NCI-H774 (cell line): ENCODE results near the gene CDK19.
"Not testable (repeated sequence)": the region's sequence is repeated elsewhere in the genome, so short reads cannot be mapped to it uniquely, and the experiment has no call there.

ENCODE experiments used
- DNase-seq: peaks from one replicate; lab custom pipeline; 2025; lab: John Stamatoyannopoulos, UW

Gene CDK19

DNA sequence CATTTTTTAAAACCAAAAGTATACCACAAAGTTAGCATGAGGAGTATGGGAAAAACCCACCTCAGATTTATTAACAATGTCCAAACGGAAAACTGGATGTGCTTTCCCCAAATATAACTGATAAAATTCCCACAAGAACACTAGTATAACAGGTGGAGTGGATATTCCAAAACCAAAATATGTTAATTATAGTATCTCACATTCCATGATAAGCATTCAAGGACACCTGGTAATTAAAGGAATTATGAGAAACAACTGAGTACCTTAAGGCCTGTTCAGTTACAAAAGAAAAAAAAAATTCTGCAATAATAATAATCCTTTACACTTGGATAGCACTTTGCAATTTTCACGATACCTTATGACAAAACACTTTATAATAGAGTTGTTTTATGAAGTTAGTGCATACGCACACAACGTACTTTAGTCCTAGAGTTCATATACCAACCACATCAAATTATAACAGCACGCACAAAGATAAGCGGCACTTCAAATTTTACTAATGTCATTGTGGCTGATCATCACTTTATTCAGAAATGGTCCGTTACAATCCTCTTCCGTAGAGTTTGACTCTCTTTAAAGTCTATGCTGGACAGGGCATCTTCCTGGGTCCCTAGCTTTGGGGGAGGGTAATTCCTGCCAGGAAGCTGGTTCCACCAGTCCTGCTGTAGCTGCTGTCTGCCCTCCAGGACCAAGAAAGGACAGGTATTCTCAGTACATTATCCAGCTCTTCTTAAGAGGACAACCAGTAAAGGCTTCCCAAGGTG lies 1.7 kb downstream of the CDK19 start:
- no peak for DNase-seq

DNA sequence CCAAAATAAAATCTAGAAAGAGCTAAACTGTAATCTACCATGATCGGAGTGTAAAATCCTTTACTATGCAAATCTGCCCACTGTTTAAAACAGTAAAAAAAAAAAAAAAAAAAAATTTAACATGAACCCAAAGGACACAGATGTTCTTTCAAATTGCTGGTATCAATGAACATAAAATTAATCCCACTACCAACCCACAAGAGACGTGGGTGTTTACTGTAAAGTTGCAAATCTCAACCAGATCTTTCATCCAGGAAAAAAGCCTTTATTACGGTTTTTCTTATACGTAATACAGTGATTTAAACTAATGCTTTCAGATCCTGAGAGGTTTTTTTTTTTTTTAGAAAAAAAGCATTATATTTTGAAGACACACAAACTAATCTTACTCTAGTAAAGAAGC lies 2.5 kb downstream of the CDK19 start:
- no peak for DNase-seq

DNA sequence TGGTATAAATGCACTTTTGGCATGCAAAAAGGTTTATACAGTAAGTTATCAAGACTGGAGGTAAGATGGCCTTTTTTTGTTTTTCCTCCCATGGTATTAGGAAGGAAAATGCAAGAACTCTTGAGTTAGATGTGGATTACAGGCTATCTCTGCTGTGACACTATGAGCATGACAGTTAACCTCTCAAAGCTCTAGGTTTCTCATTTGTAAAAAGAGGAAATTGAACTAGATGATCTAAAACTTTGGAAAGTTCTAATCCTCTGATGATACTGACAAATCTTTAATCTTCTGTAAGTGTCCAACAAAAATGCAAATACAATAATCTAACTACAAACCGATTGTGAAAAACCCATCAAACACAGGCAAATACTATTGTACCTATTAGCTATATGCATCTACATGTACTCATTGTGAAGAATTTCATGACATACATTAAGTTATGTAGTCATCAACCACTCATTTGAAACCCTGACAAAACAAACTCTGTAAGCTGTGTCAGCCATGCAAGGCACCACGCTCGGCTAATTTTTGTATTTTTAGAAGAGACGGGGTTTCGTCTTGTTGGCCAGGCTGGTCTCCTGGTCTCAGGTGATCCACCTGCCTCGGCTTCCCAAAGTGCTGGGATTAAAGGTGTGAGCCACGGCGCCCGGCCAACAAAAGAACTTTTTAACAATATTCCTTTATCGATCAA lies 4.2 kb downstream of the CDK19 start:
- DNase-seq = no peak

DNA sequence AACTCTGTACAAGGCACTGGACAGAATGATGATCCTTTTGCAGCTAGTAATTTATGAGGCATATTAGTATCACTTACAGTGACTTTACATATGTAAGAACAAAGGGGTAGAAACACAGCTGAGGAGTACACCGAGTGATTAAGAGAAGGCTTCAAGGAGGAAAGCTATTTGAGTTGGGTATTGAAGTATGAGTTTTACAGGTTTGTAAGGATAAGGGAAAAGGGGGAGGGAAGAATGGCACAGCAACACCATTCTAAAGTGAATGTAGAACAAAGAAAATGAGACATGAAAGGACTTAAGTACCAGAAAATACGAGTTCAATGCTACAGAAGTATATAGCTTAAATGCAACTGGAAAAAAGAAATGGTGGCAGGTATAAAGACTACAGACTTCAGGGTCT lies 5.5 kb downstream of the CDK19 start:
- no peak for DNase-seq

DNA sequence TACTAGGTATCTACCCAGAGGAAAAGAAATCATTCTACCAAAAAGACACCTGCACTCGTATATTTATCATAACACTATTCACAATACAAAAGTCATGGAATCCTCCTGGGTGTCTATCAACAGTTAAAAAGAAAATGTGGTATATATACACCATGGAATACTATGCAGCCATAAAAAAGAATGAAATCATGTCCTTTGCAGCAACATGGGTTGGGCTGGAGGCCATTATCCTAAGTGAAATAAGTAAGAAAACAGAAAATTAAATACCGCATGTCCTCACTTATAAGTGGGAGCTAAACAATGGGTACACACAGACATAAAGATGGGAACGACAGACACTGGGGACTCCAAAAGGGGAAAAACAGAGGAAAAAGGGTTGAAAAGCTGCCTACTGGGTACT lies 13.1 kb downstream of the CDK19 start:
- not testable (repeated sequence) for DNase-seq

DNA sequence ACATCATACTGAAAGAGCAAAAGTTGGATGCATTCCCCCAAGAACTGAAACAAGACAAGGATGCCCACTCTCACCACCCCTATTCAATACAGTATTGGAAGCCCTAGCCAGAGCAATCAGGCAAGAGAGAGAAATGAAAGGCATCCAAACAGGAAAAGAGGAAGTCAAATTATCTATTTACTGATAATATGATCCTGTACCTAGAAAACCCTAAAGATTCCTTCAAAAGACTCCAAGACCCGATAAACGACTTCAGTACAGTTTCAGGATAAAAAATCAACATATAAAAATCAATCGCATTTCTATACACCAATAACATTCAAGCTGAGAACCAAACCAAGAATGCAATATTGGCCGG lies 14.5 kb downstream of the CDK19 start:
- DNase-seq = no peak

DNA sequence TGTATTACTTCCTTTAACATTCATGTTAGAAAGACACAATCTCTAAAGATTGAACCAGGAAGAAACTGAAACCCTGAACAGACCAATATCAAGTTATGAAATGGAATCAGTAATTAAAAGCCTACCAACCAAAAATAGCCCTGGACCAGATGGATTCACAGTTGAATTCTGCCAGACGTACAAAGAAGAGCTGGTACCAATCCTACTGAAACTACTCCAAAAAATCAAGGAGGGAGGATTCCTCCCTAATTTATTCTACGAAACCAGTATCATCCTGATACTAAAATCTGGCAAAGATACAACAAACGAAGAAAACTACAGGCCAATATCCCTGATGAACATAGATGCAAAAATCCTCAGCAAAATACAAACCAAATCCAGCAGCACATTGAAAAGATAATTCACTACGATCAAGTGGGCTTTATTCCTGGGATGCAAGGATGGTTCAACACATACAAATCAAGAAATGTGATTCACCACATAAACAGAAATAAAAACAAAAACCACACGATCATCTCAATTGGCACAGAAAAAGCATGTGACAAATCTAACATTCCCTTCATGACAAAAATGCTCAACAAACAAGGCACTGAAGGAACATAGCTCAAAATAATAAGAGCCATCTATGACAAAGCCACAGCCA lies 15.0 kb downstream of the CDK19 start:
- no peak for DNase-seq

DNA sequence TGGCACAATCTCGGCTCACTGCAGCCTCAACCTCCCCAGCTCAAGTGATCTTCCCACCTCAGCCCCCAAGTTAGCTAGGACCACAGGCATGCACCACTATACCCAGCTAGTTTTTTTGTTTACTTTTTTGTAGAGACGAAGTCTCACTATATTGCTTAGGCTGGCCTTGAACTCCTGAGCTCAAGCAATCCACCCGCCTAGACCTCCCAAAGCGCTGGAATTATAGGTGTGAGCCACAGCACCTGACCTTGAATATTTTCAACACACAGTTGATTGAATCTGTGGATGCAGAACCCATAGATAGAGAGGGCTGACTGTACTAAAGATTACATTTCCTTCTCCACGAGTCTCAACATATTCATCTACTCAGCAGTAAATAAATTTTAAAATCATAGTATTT lies 15.6 kb downstream of the CDK19 start:
- DNase-seq = no peak

DNA sequence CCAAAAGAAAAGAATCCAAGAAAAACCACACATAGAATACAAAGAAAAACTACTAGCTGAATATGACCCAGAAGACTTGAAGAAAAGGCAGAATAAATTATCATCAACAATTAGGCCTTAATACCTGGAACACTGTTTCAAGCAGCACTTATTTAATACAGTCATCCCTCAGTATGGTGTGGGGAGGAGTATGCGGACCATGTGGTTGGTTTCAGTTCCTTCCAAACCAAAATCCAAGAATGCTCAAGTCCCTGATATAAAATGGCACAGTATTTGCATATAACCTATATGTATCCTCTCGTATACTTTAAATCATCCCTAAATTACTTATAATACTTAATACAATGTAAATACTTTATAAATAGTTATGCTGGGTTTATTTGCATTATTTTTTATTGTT lies 16.1 kb downstream of the CDK19 start:
- DNase-seq = no peak

DNA sequence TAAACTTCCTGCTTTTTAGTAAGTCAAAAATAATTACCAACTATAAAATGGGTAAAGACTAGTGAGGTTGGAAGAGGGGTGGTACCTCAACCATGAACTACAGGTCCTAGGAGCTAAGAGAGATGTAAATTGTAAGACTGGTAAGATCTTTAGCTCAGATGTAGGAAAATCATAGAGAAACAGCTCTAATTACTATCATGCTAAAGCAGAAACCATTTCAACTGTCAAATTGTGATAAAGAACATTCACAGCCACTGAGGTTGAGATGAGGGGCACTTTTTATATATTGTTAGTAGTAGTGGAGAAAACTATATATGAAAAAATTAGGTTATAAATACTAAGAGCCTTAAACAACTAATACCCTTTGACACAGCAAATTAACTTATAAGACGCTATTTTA lies 20.0 kb downstream of the CDK19 start:
- no peak for DNase-seq

DNA sequence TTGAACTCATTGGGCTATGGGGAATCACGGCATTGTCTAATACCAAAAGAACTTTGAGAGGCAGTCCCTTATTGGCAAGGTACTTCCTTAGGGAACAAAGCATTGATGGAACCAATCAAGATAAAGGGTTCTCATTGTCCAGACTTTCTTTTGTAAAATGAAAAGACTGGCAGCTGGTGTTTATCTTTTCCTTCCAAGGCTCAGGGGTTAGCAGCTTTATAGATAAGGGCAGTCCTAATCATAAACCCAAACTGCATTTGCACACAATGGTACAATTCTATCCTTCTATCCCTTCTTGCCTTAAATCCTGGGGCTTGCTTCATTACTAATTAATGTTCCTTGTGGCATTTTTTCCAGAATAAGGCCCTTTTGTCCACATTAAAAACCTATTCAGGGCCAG lies 28.6 kb downstream of the CDK19 start:
- no peak for DNase-seq

DNA sequence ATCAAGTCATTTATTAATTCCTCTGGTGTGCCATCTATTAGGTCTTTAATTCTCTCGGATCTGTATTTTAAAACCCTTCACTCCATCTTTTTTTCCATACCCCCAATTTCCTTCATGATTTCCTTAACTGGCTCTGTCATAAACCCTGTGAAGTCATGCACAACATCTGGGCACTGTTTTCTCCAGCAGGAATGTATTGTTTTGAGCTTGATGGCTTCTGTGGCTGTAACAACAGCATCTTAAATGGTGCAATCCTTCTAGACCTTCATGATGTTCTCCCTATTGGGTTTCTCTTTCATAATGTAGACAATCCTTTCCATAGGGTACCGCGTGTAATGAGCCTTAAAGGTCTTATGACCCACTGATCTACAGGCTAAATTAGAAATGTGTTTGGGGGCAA lies 29.0 kb downstream of the CDK19 start:
- DNase-seq = no peak

DNA sequence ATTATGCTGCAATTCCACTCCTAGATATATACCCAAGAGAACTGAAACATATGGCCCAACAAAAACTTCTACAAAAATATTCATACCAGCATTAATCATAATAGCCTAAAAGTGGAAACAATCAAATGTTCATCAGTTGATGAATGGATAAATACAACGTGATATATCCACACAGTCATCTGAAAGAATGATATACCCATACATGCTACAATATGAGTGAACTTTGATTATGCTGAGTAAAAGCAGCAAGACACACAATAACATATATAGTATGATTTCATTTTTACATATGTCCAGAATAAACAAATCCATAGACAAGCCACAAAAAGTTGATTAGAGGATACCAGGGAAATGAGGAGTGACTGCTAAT lies 30.7 kb downstream of the CDK19 start:
- DNase-seq = no peak

DNA sequence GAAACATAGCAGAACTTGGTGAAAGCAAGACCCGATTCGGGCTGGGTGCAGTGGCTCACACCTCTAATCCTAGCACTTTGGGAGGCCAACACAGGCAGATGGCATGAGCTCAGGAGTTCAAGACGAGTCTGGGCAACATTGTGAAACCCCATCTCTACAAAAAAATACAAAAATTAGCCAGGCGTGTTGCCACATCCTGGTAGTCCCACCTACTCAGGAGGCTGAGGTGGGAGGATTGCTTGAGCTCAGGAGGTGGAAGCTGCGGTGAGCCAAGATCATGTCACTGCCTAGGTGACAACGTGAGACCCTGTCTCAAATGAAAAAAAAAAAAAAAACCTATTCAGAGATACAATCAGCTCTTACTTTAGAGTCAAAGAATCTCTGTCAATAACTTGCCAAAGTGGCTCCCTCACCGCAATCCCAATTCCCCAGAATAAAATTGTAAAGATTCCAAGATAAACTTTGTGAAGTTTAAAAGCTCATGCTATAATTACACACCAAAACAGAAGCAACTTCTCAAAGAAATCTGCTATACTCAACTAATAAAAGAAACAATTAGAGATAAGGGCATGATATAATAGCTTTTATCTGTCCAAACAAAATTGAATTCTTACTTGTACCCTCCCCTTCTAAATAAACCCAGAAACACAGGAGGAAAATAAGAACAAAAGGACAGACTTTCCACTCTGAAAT lies 33.6 kb downstream of the CDK19 start:
- no peak for DNase-seq

DNA sequence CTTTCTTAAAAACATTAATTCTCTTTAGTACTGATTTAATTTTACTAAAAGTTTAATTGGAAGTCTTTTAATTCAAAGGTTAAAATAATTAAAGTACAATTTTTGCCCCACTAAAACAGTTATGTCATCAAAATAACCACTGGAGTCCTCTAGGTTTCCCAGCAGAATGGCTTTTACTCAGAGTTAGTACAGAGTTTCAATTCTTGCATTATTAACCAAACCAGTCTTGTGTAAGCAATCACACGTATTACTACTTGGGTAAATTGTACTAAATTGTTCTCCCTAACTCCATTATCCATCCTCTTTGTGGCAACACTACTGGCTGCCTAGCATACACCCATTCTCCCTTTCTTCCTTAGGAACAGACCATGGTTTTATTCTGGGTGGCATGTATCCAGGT lies 36.9 kb downstream of the CDK19 start:
- DNase-seq = no peak

DNA sequence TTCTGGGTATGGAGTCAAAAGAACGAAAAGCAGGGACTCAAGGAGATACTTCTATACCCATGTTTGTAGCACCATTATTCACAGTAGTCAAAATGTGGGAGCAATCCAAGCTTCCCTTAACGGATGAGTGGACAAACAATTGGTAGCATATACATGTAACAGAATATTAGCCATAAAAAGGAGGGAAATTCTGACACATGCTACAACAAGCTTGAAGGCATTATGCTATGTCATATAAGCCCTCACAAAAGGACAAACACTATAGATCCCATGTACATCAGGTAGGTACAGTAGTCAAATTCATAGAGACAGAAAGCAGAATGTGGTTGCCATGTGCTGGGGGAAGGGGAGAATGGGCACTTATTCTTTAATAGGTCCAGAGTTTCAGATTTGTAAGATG lies 37.6 kb downstream of the CDK19 start:
- DNase-seq = no peak

DNA sequence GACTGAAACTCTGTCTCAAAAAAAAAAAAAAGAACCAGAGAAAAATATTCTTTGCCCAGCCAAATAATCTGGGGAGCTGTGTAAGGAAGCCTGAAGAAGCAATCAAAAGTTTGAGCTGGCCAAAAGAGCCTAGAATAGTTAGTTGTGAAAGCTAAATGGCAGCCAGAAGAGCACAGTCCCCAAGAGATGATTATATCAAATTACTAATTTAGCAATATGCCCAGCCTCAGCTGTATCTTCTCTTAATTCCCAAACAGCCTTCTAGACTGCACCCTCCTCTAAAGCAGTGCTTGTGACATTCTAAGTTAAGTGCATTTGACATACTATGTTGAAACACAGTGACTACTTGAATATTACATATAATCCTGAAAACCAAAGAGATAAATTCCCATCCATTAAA lies 38.9 kb downstream of the CDK19 start:
- DNase-seq = no peak

DNA sequence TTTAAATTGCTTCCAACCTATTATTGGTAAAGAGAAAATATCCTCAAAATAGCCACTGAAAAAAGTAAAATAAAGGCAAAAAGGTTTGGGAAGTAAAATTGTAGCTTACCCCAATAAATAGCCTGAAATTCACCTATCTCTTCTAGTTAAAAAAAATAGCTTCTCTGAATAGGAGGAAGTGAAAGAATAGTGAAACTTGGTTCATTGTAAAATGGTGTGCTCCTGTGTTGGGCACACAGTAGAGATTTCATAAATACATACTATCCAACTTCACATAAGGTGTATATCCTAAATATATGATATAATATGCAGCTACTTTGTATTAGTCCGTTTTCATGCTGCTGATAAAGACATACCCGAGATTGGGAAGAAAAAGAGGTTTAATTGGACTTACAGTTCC lies 45.3 kb downstream of the CDK19 start:
- DNase-seq = no peak

DNA sequence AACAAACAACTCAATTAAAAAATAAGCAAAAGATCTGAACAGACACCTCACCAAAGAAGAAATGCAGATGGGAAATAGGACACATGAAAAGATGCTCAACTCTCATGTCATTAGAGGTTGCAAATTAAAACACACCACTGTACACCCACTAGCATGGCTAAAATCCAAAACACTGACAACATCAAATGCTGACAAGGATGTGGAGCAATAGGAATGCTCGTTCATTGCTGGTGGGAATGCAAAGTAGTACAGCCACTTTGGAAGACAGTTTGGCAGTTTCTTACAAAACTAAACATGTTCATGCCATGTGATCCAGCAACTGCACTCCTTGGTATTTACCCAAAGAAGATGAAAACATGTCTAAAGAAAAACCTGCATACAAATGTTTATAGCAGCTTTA lies 47.2 kb downstream of the CDK19 start:
- DNase-seq = no peak

DNA sequence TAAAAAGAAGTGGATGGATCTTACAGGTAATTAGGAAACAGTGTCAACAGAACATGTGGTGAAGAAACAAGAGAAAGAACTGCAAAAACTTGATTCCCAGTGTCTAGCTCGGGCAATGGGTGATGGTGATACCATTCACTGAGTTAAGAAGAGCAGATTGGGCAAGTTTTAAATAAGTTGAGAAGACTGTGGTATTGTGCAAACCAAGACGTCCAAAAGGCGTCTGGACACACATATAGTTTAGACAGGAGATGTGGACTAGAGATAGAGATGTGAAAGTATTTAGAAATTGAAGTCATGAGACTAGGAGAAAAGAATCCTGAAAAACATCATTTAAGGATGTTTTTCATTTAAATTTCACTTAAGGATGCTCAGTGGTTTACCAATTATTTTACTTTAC lies 53.9 kb downstream of the CDK19 start:
- DNase-seq = no peak

DNA sequence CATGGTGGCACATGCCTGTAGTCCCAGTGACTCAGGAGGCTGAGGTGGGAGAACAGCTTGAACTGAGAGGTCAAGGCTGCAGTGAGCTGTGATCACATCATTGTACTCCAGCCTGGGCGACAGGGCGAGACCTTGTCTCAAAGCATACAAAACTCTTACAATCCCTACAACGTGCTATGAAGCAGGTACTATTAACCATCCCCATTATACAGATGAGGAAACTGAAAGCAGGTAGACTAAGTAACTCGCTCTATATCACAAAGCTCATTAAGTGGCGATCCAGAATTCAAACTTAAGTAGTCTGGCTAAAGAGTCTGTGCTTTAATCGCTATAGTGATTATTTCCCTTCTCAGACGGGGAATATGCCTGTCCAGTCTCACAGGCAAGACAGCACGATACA lies 54.7 kb downstream of the CDK19 start:
- DNase-seq = no peak

DNA sequence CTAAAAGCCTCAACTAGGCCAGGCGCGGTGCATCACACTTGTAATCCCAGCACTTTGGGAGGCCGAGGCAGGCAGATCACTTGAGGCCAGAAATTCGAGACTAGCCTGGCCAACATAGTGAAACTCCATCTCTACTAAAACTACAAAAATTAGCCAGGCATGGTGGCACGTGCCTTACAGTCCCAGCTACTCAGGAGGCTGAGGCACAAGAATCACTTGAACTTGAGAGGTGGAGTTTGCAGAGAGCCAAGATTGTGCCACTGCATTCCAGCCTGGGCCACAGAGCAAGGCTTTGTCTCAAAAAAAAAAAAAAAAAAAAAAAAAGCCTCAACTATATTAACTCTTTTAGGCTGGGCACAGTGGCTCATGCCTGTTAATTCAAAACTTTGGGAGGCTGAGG lies 55.2 kb downstream of the CDK19 start:
- DNase-seq = not testable (repeated sequence)

DNA sequence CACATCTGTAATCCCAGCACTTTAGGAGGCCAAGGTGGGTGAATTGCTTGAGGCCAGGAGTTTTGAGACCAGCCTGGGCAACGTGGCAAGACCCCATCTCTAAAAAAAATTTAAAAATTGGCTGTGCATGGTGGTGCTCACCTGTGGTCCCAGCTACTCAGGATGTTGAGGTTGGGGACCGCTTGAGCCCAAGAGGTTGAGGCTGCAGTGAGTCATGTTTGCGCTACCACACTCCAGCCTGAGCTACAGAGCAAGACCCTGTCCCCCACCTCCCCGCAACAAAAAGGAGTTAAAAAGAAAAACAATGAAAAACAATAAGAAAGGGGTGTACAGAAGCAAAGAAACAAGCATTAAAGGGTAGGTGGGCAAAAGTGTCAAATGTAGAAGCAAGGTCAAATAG lies 57.3 kb downstream of the CDK19 start:
- DNase-seq = no peak
